Measurements from ENCODE around the gene CASKIN1. TPM values are rescaled to one million over a fixed set of nuclear protein-coding genes. Genes with fewer than 3 reads are reported as not detected.
A peak's percentile ranks its signal among the peaks of the same experiment; 100 is the strongest.
"Not testable (repeated sequence)": the region's sequence is repeated elsewhere in the genome, so short reads cannot be mapped to it uniquely, and the experiment has no call there.

The CASKIN1 gene
- total and polyA plus RNA-seq, 4 donors, result under 0.01 to 0.17 (median 0.09) TPM; not detected in 1

- peak within 1 kb of the TSS in 1 of 2 donors; percentile 31 for H3K9ac ChIP-seq (ENCODE audit: low read depth in 1 of 2, low read length in 2 of 2)
- H3K4me1 ChIP-seq (ENCODE audit: control insufficient read depth in 4 of 4, insufficient read depth in 4 of 4, low read length in 3 of 4), result peaks cover 0 to 15% (median 5%) of the 10 kb centered on the region in 4 donors
- under 1% methylated on average over 69 of the region's 81 CpGs for WGBS
- not testable (repeated sequence) for H3K9me3 ChIP-seq (ENCODE audit: control insufficient read depth in 4 of 4, low read length in 3 of 4); H3K36me3 ChIP-seq (ENCODE audit: control insufficient read depth in 4 of 4, insufficient read depth in 3 of 4, low read depth in 1 of 4, low read length in 3 of 4); H3K27me3 ChIP-seq (ENCODE audit: control insufficient read depth in 4 of 4, insufficient read depth in 4 of 4, low read length in 3 of 4)
- peak; percentile 84 for DNase-seq (ENCODE audit: low spot score)
- TF ChIP-seq SP1 (IDR thresholded peaks at IDR 0.05), result peak; percentile 63
- peak; percentile 99 for TF ChIP-seq EGR1 (IDR thresholded peaks at IDR 0.05; ENCODE audit: low read depth in 2 of 2)
- peak in 1 of 2 donors; percentile 65 for TF ChIP-seq GABPA (IDR thresholded peaks at IDR 0.05 in 1 of 2, conservative IDR thresholded peaks at IDR 0.05 in 1 of 2)
- peak within 1 kb of the TSS in 2 of 3 donors; percentile 28 to 56 for H3K4me3 ChIP-seq (ENCODE audit: low read depth in 1 of 3, low read length in 3 of 3)
- H3K27ac ChIP-seq (ENCODE audit: low read depth in 1 of 2, low read length in 2 of 2), result peak within 1 kb of the TSS; percentile 37 to 65
Measured at GRCh38 chr16:2135770-2136490, 60.5 kb downstream of the CASKIN1 start, which contains the start of gene PKD1. Gene PKD1, minus strand, starts transcription at chr16:2135898. Its CDS starts 209 bp downstream, at chr16:2135689.

- not testable (repeated sequence) for H3K9me3 ChIP-seq (ENCODE audit: control insufficient read depth in 4 of 4, low read length in 3 of 4); DNase-seq (ENCODE audit: low spot score); H3K36me3 ChIP-seq (ENCODE audit: control insufficient read depth in 4 of 4, insufficient read depth in 3 of 4, low read depth in 1 of 4, low read length in 3 of 4); H3K27me3 ChIP-seq (ENCODE audit: control insufficient read depth in 4 of 4, insufficient read depth in 4 of 4, low read length in 3 of 4); H3K27ac ChIP-seq (ENCODE audit: low read depth in 1 of 2, low read length in 2 of 2); H3K9ac ChIP-seq (ENCODE audit: low read depth in 1 of 2, low read length in 2 of 2)
- peak overlapping the region in 2 of 3 donors; percentile 28 to 56 for H3K4me3 ChIP-seq (ENCODE audit: low read depth in 1 of 3, low read length in 3 of 3)
- WGBS, result under 1% methylated on average over 32 of the region's 42 CpGs
- peaks cover 0 to 12% (median 5%) of the 10 kb centered on the region in 4 donors for H3K4me1 ChIP-seq (ENCODE audit: control insufficient read depth in 4 of 4, insufficient read depth in 4 of 4, low read length in 3 of 4)
Measured at GRCh38 chr16:2135071-2135470, 61.3 kb downstream of the CASKIN1 start.

GRCh38 chr16:2133797-2134196 lies 62.6 kb downstream of the CASKIN1 start:
- not testable (repeated sequence) for H3K27ac ChIP-seq (ENCODE audit: low read depth in 1 of 2, low read length in 2 of 2); H3K9ac ChIP-seq (ENCODE audit: low read depth in 1 of 2, low read length in 2 of 2); H3K4me3 ChIP-seq (ENCODE audit: low read depth in 1 of 3, low read length in 3 of 3); H3K27me3 ChIP-seq (ENCODE audit: control insufficient read depth in 4 of 4, insufficient read depth in 4 of 4, low read length in 3 of 4); H3K9me3 ChIP-seq (ENCODE audit: control insufficient read depth in 4 of 4, low read length in 3 of 4); H3K36me3 ChIP-seq (ENCODE audit: control insufficient read depth in 4 of 4, insufficient read depth in 3 of 4, low read depth in 1 of 4, low read length in 3 of 4); DNase-seq (ENCODE audit: low spot score)
- peaks cover 2 to 13% (median 5%) of the 10 kb centered on the region in 4 donors for H3K4me1 ChIP-seq (ENCODE audit: control insufficient read depth in 4 of 4, insufficient read depth in 4 of 4, low read length in 3 of 4)
- WGBS, result 54% methylated on average over 7 of the region's 12 CpGs

GRCh38 chr16:2129890-2130447 lies 66.4 kb downstream of the CASKIN1 start:
- 90% methylated on average over 22 of the region's 22 CpGs for WGBS
- H3K27me3 ChIP-seq (ENCODE audit: control insufficient read depth in 4 of 4, insufficient read depth in 4 of 4, low read length in 3 of 4); H3K4me3 ChIP-seq (ENCODE audit: low read depth in 1 of 3, low read length in 3 of 3); H3K9me3 ChIP-seq (ENCODE audit: control insufficient read depth in 4 of 4, low read length in 3 of 4); H3K36me3 ChIP-seq (ENCODE audit: control insufficient read depth in 4 of 4, insufficient read depth in 3 of 4, low read depth in 1 of 4, low read length in 3 of 4); H3K9ac ChIP-seq (ENCODE audit: low read depth in 1 of 2, low read length in 2 of 2); DNase-seq (ENCODE audit: low spot score); H3K27ac ChIP-seq (ENCODE audit: low read depth in 1 of 2, low read length in 2 of 2): not testable (repeated sequence)
- H3K4me1 ChIP-seq (ENCODE audit: control insufficient read depth in 4 of 4, insufficient read depth in 4 of 4, low read length in 3 of 4), result peaks cover 13 to 39% (median 14%) of the 10 kb centered on the region in 4 donors

GRCh38 chr16:2129251-2129650 lies 67.2 kb downstream of the CASKIN1 start:
- H3K4me1 ChIP-seq (ENCODE audit: control insufficient read depth in 4 of 4, insufficient read depth in 4 of 4, low read length in 3 of 4), result peaks cover 13 to 40% (median 14%) of the 10 kb centered on the region in 4 donors
- H3K27ac ChIP-seq (ENCODE audit: low read depth in 1 of 2, low read length in 2 of 2), result not testable (repeated sequence)
- 84% methylated on average over 9 of the region's 11 CpGs for WGBS

GRCh38 chr16:2127630-2128280 lies 68.7 kb downstream of the CASKIN1 start:
- Histone ChIP-seq H3K27ac (ENCODE audit: low read depth in 1 of 2, low read length in 2 of 2) (peak overlapping the region; percentile 28 to 46), H3K4me1 (ENCODE audit: control insufficient read depth in 4 of 4, insufficient read depth in 4 of 4, low read length in 3 of 4) (peaks cover 11 to 36% (median 12%) of the 10 kb centered on the region in 4 donors)
- H3K27me3 ChIP-seq (ENCODE audit: control insufficient read depth in 4 of 4, insufficient read depth in 4 of 4, low read length in 3 of 4); H3K4me3 ChIP-seq (ENCODE audit: low read depth in 1 of 3, low read length in 3 of 3); DNase-seq (ENCODE audit: low spot score); H3K9me3 ChIP-seq (ENCODE audit: control insufficient read depth in 4 of 4, low read length in 3 of 4); H3K36me3 ChIP-seq (ENCODE audit: control insufficient read depth in 4 of 4, insufficient read depth in 3 of 4, low read depth in 1 of 4, low read length in 3 of 4); H3K9ac ChIP-seq (ENCODE audit: low read depth in 1 of 2, low read length in 2 of 2): not testable (repeated sequence)
- 20% methylated on average over 3 of the region's 3 CpGs for WGBS

More at GRCh38 chr16:2129251-2129650, 67.2 kb downstream of the CASKIN1 start:
- not testable (repeated sequence) for H3K4me3 ChIP-seq (ENCODE audit: low read depth in 1 of 3, low read length in 3 of 3); DNase-seq (ENCODE audit: low spot score); H3K9ac ChIP-seq (ENCODE audit: low read depth in 1 of 2, low read length in 2 of 2); H3K36me3 ChIP-seq (ENCODE audit: control insufficient read depth in 4 of 4, insufficient read depth in 3 of 4, low read depth in 1 of 4, low read length in 3 of 4); H3K9me3 ChIP-seq (ENCODE audit: control insufficient read depth in 4 of 4, low read length in 3 of 4); H3K27me3 ChIP-seq (ENCODE audit: control insufficient read depth in 4 of 4, insufficient read depth in 4 of 4, low read length in 3 of 4)
